NCI-H69 (cell line): Measurements from ENCODE around the gene NNAT.

Experiments used
- DNase-seq: peaks from one replicate; lab custom pipeline; 2025; lab: John Stamatoyannopoulos, UW

The NNAT gene

DNA sequence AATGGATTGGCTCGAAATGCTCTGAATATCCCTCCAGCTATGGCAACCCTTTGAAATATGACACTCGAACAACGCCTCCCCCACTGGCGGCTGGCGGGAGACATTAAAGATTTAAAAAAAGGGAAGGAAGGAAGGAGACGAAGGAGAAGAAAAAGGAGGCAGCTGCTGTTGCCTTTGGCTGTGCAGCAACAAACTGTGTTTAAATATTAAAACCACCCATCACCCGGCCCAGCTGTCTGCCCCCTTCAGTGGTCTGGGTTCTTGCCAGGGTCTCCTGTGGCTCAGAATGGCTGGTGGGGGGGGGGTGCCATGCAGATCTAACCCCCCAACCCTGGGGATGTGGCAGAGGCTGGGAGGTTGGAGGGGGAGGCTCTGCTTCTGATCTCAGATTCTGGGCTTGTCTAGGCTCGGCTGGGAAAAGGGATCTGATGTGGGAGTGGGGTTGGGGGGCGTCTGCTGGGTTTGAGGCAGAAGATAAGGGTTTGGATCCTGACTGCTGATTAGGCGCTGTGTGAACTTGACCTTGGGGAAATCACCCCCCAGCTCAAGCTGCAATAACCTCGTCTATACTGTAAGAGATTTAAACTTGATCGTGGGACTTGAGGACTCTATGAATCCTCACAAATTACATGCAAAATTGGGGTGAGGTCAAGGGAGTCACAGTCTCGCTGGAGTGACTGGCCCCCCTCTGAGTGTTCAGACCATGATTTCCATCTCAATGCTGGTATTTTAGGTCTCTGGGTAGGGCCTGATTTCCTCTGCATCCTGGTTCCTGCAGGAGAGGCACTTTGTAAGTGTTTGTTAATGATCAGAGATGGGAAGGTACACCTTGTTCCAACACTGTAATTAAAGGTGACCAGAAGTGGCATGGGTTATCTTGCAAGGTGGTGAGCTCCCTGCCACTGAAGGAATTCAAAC lies 46.9 kb downstream of the NNAT start:
- DNase-seq, result peak; percentile 85

DNA sequence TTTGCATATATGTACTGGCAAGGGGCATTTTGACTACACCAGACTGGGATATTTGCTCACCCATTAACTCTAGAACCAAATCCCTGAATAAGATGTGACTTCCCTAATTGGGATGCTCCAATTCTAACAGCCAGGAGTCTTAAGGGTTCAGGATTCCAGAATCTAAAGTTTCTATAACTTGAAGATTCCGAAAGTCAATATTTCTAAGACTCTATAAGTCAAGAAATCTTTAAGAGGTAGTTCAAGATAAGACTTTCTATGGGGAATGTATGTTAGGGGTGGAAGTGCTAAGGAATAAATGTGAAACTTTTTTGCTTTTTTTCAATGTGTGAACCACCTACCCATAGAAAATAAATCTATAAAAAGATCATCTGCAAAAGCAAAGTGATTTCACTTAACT lies 49.4 kb downstream of the NNAT start:
- DNase-seq, result no peak

DNA sequence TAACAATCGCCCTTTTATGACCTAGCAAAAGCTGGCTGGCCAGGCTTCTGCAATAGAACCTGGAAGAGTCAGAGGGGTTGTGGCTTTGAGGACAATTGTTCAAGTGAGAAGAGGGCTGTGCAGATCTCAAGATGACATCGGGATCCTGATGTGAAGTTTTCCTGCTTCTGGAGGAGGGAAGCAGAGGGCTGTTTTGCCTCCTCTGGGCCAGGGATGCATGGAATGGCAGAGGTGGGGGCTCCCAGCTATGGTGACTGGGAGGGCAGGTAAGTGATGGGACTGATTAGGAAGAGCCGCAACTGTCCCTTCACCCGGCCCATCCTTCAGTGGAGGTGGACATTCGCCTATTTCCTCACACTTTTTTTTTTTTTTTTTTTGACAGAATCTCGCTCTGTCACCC lies 50.0 kb downstream of the NNAT start:
- DNase-seq, result no peak
